SK-N-SH treated with all-trans-retinoic acid at 6 μM for 48 hours (cell line): ENCODE measurements around the gene ZCCHC14.

Experiments
- ARNTL ChIP-seq: fragments of 450-650 bp; formaldehyde crosslinking; IDR thresholded peaks from 2 replicates; pipeline ENCODE4 v1.5.0; 2020; ENCODE audit warnings: low read depth, mild to moderate bottlenecking, moderate library complexity, borderline replicate concordance
- CSRNP3 ChIP-seq: fragments of 250-450 bp; sonication (Bioruptor Pico); IDR thresholded peaks from 2 replicates; pipeline ENCODE4 v1.5.1; 2021; ENCODE audit warnings: mild to moderate bottlenecking, moderate library complexity
- GLIS3 ChIP-seq: fragments of 250-450 bp; sonication (Bioruptor Pico); IDR thresholded peaks from 2 replicates; pipeline ENCODE4 v1.5.0; 2020; ENCODE audit warnings: mild to moderate bottlenecking, moderate library complexity
- OSR1 ChIP-seq: fragments of 250-450 bp; sonication (Bioruptor Pico); IDR thresholded peaks from 2 replicates; pipeline ENCODE4 v1.8.0; 2022; ENCODE audit warnings: moderate library complexity, mild to moderate bottlenecking, inconsistent platforms
- PATZ1 ChIP-seq: fragments of 250-450 bp; sonication (Bioruptor Pico); IDR thresholded peaks from 2 replicates; pipeline ENCODE4 v1.8.0; 2020; ENCODE audit warnings: mild to moderate bottlenecking, moderate library complexity, borderline replicate concordance
- PPARA ChIP-seq: fragments of 250-450 bp; sonication (Bioruptor Pico); IDR thresholded peaks from 2 replicates; pipeline ENCODE4 v1.5.0; 2020; ENCODE audit warnings: mild to moderate bottlenecking, borderline replicate concordance
- TCF4 ChIP-seq: fragments of 250-450 bp; sonication (Bioruptor Pico); IDR thresholded peaks from 2 replicates; pipeline ENCODE4 v1.8.0; 2021; ENCODE audit warnings: mild to moderate bottlenecking, moderate library complexity, borderline replicate concordance
- TOX ChIP-seq: fragments of 250-450 bp; sonication (Bioruptor Pico); IDR thresholded peaks from 2 replicates; pipeline ENCODE4 v1.8.0; 2021; ENCODE audit warnings: mild to moderate bottlenecking, moderate library complexity, borderline replicate concordance
- TF ChIP-seq, protein P1 (sequence below): fragments of 250-450 bp; sonication (Bioruptor Pico); IDR thresholded peaks from 2 replicates; pipeline ENCODE4 v1.5.0; 2020; ENCODE audit warnings: mild to moderate bottlenecking, moderate library complexity
- TF ChIP-seq, protein P2 (sequence below): fragments of 250-450 bp; sonication (Bioruptor Pico); IDR thresholded peaks from 2 replicates; pipeline ENCODE4 v1.5.1; 2020; ENCODE audit warnings: low read depth, mild to moderate bottlenecking, moderate library complexity

- TF ChIP-seq OSR1 = no peak
- TF ChIP-seq CSRNP3 = no peak
- no peak for TF ChIP-seq GLIS3 (CRISPR knock-in tag)
- no peak for TF ChIP-seq PPARA (CRISPR knock-in tag)
- no peak for TF ChIP-seq TOX (CRISPR knock-in tag)
- TF ChIP-seq, protein P1, sequence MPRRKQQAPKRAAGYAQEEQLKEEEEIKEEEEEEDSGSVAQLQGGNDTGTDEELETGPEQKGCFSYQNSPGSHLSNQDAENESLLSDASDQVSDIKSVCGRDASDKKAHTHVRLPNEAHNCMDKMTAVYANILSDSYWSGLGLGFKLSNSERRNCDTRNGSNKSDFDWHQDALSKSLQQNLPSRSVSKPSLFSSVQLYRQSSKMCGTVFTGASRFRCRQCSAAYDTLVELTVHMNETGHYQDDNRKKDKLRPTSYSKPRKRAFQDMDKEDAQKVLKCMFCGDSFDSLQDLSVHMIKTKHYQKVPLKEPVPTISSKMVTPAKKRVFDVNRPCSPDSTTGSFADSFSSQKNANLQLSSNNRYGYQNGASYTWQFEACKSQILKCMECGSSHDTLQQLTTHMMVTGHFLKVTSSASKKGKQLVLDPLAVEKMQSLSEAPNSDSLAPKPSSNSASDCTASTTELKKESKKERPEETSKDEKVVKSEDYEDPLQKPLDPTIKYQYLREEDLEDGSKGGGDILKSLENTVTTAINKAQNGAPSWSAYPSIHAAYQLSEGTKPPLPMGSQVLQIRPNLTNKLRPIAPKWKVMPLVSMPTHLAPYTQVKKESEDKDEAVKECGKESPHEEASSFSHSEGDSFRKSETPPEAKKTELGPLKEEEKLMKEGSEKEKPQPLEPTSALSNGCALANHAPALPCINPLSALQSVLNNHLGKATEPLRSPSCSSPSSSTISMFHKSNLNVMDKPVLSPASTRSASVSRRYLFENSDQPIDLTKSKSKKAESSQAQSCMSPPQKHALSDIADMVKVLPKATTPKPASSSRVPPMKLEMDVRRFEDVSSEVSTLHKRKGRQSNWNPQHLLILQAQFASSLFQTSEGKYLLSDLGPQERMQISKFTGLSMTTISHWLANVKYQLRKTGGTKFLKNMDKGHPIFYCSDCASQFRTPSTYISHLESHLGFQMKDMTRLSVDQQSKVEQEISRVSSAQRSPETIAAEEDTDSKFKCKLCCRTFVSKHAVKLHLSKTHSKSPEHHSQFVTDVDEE (CRISPR knock-in tag) = no peak
- TF ChIP-seq PATZ1 (CRISPR knock-in tag) = no peak
- no peak for TF ChIP-seq ARNTL (CRISPR knock-in tag)
- TF ChIP-seq TCF4 (CRISPR knock-in tag) = no peak
- TF ChIP-seq, protein P2, sequence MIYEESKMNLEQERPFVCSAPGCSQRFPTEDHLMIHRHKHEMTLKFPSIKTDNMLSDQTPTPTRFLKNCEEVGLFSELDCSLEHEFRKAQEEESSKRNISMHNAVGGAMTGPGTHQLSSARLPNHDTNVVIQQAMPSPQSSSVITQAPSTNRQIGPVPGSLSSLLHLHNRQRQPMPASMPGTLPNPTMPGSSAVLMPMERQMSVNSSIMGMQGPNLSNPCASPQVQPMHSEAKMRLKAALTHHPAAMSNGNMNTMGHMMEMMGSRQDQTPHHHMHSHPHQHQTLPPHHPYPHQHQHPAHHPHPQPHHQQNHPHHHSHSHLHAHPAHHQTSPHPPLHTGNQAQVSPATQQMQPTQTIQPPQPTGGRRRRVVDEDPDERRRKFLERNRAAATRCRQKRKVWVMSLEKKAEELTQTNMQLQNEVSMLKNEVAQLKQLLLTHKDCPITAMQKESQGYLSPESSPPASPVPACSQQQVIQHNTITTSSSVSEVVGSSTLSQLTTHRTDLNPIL = no peak
These were observed 47.5 kb upstream of the ZCCHC14 start for GRCh38 chr16:87540072-87540896.
